IPS DF 6.9 (cell line): ENCODE data around the gene ANKRD17.

Source experiments
- DNase-seq: peaks from one replicate; pipeline ENCODE4 v3.0.0-alpha.2; 2013; ENCODE audit warnings: low read depth, low spot score
- H3K27ac ChIP-seq: one replicate; pipeline ENCODE4 v1.5.1; 2013; ENCODE audit warnings: low read length, control low read depth
- H3K27me3 ChIP-seq: 2 replicates; pipeline ENCODE4 v1.6.1; 2013; ENCODE audit warnings: mild to moderate bottlenecking, low read length; ENCODE audit not compliant: control insufficient read depth, insufficient read depth
- H3K36me3 ChIP-seq: 2 replicates; pipeline ENCODE4 v1.6.1; 2013; ENCODE audit warnings: low read length; ENCODE audit not compliant: control insufficient read depth, insufficient read depth
- H3K4me1 ChIP-seq: 2 replicates; pipeline ENCODE4 v1.6.1; 2013; ENCODE audit warnings: low read length; ENCODE audit not compliant: control insufficient read depth, insufficient read depth
- H3K4me3 ChIP-seq: 2 replicates; pipeline ENCODE4 v1.5.1; 2013; ENCODE audit warnings: mild to moderate bottlenecking, low read length
- H3K9me3 ChIP-seq: 2 replicates; pipeline ENCODE4 v1.6.1; 2013; ENCODE audit warnings: low read length, inconsistent platforms; ENCODE audit not compliant: control insufficient read depth, insufficient read depth
- WGBS: extraction: QIAGEN DNeasy Blood & Tissue Kit; methylation state at CpG from one replicate; pipeline ENCODE4 v1.1.7; 2013; ENCODE audit warnings: mixed read lengths, missing lambda C conversion rate; ENCODE audit not compliant: insufficient read length, insufficient coverage; 5-methylcytosine and 5-hydroxymethylcytosine counted together

Gene ANKRD17

DNA sequence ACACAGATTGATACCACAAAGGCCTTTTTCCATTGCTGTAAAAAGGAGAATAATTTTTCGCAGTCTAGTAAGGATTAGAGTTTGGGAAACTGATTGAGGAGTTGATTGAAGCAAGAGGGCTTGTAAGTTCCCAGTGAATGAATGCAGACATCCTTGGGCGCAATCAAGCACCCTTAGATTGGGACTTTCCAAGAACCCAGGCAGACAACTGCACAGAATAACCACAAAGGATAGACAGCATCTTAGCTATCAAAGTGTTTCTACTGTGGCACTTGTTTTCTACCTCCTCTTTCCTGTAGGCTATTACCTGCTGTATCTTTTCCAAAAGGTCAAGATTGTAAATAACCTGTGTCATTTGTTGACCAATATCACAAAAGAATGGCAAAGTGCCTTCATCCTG, 191.7 kb downstream of the ANKRD17 start:
- no CpG with 5 or more reads among the region's 2 CpGs for WGBS
- Histone ChIP-seq H3K9me3 (no peaks in the 10 kb centered on the region), H3K36me3 (no peaks in the 10 kb centered on the region), H3K27me3 (no peaks in the 10 kb centered on the region), H3K27ac (no peak overlapping the region), H3K4me3 (no peak overlapping the region), H3K4me1 (no peaks in the 10 kb centered on the region)
- no peak for DNase-seq

- DNase-seq: no peak
- H3K36me3 ChIP-seq: peaks cover 2% of the 10 kb centered on the region; the same call in 1 of the 2 replicates
- no CpG with 5 or more reads among the region's 3 CpGs for WGBS
- H3K4me1 ChIP-seq: no peaks in the 10 kb centered on the region
- H3K27ac ChIP-seq: no peak overlapping the region
- no peaks in the 10 kb centered on the region for H3K27me3 ChIP-seq
- H3K9me3 ChIP-seq: no peaks in the 10 kb centered on the region
- H3K4me3 ChIP-seq: no peak overlapping the region
These were observed 192.2 kb downstream of the ANKRD17 start for GRCh38 chr4:73066445-73066844.

DNA sequence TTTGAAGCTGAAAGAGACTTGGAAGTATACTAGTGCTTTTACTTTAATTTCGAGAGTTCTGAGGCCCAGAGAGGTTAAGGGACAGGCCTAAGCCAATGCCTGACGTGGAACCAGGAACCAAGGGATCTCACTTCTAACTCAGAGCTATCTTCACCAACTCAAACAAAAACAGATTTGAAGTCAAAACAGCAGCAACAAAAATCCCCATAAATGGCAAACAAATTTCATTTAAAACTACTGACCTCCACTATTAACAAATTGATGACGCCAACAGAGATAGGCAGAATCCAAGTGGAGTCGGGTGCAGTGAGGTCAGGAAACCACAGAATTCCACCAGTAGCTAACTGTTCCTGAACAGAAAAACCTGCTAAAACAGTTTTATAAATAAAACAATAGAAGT, 194.1 kb downstream of the ANKRD17 start:
- no peaks in the 10 kb centered on the region for H3K27me3 ChIP-seq
- no peak for DNase-seq
- no CpG with 5 or more reads among the region's 4 CpGs for WGBS
- H3K36me3 ChIP-seq: peaks cover 2% of the 10 kb centered on the region; the same call in 1 of the 2 replicates
- no peak overlapping the region for H3K27ac ChIP-seq
- H3K4me1 ChIP-seq: no peaks in the 10 kb centered on the region
- no peaks in the 10 kb centered on the region for H3K9me3 ChIP-seq
- H3K4me3 ChIP-seq: no peak overlapping the region

DNA sequence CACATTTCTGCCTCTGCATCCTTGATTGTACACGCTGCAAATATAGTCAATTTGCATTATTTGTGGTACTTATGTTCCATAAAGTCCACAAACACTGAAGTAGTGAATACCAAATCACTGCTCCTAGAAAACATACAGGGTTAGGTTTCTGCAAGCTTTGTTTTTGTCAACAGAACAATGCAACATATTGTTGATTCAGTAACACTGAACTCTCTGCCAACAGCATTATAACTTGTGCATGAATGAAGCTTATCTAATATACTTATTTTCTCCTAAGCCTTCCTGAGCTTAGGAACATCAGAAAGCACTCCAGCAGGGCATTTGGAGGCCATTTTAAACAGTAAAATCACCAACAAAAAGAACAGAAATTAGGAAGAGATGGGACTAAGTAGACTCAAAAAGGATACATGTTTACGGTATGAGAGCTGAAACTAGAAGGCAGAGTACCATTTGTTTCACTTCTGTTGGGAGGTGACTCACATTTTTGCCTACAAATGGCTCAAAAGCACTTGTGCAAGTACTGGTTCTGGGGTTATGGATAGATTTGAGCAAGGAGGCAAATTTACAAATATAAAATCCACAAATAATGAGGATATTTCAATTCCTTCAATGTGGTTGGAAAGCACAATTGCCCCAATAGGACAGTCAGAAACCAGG, 203.2 kb downstream of the ANKRD17 start:
- no peak for DNase-seq
- Histone ChIP-seq H3K9me3 (no peaks in the 10 kb centered on the region), H3K4me3 (no peak overlapping the region), H3K36me3 (peaks cover 3% of the 10 kb centered on the region; the same call in 1 of the 2 replicates), H3K27me3 (no peaks in the 10 kb centered on the region), H3K27ac (no peak overlapping the region), H3K4me1 (no peaks in the 10 kb centered on the region; the same call in 1 of the 2 replicates)
- whole genome bisulfite sequencing: no CpG with 5 or more reads among the region's 2 CpGs

DNA sequence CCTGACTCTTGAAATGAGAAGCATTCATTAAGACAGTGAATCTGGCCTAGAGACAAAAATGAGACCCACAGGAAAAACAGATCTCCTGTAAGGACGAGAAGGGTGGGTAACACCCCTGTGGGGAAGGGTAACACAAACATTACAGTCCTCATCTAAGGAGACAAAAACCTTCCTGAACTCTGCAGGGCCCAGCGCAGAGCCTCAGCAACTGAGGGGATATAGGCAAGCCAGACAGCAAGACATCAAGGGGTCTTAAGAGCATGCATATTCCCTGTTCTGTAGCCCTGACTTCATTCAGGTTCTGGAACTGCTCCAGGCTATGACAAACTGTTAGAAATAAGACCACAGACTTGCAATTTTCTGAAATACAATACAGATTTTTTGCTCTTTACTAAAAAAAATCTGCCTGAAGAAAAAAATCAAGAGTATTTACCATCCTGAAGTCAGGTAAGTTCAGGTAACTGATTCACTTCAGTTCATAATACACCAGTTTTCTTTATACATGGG, 204.6 kb downstream of the ANKRD17 start:
- Histone ChIP-seq H3K27me3 (no peaks in the 10 kb centered on the region), H3K4me1 (no peaks in the 10 kb centered on the region; the same call in 1 of the 2 replicates), H3K36me3 (no peaks in the 10 kb centered on the region; the same call in 1 of the 2 replicates), H3K4me3 (no peak overlapping the region), H3K27ac (no peak overlapping the region), H3K9me3 (no peaks in the 10 kb centered on the region)
- WGBS: no CpG with 5 or more reads among the region's 2 CpGs
- no peak for DNase-seq

DNA sequence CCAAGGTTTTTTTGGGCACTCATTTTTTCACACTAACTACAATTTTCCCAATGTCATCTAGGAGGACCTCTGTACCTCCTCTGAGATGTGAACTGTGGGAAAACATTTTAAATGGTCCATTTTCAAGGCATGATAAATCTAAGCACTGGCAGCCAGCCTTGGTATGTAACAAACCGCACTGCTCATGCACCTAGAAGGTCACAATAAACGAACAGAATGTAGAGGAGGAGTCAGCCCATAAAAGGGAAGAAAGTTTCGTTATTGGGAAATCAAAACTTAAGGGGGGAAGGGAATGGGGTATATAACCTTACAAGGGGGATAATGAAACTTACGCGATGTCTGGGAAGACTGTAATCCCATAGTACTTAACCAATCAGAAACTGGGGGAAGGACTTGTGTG, 205.5 kb downstream of the ANKRD17 start:
- WGBS: no CpG with 5 or more reads among the region's 5 CpGs
- no peaks in the 10 kb centered on the region for H3K27me3 ChIP-seq
- no peaks in the 10 kb centered on the region for H3K9me3 ChIP-seq
- H3K4me1 ChIP-seq: no peaks in the 10 kb centered on the region; the same call in 1 of the 2 replicates
- H3K27ac ChIP-seq: no peak overlapping the region
- H3K4me3 ChIP-seq: no peak overlapping the region
- no peaks in the 10 kb centered on the region for H3K36me3 ChIP-seq
- DNase-seq: no peak

DNA sequence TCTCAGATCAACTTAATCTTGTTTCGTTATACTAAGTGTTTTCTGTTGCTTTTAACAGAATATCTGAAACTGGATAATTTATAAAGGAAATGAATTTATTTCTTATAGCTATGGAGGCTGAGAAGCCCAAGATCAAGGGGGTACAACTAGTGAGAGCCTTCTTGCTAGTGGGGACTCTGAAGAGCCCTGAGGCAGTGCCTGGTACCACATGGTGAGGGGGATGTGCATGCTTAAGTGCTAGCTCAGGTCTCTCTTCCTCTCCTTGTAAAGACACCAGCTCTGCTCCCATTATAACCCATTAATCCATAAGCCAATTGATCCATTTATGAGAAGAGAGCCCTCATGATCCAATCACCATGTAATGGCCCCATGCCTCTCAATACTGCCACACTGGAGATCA, 207.0 kb downstream of the ANKRD17 start:
- no peak overlapping the region for H3K27ac ChIP-seq
- H3K4me3 ChIP-seq: no peak overlapping the region
- no peaks in the 10 kb centered on the region for H3K36me3 ChIP-seq
- no peak for DNase-seq
- H3K9me3 ChIP-seq: no peaks in the 10 kb centered on the region
- H3K4me1 ChIP-seq: no peaks in the 10 kb centered on the region; the same call in 1 of the 2 replicates
- WGBS: no CpG with 5 or more reads among the region's 1 CpG
- no peaks in the 10 kb centered on the region for H3K27me3 ChIP-seq

DNA sequence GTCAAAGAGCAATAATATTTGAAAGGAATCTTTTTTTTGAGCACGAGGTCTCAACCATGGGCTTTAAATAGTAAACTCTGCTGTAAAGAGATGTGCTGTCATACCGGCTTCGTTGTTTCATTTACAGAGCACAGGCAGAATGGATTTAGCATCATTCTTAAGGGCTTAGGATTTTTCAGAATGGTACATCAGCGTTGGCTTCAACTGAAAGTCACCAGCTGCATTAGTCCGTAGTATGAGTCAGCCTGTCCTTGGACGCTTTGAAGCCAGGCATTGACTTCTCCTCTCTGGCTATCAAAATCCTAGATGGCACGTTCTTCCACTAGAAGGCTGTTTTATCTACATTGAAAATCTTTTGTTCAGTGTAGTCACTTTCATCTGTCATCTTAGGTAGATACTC, 212.7 kb downstream of the ANKRD17 start:
- Histone ChIP-seq H3K9me3 (no peaks in the 10 kb centered on the region), H3K4me3 (no peak overlapping the region), H3K27ac (no peak overlapping the region), H3K4me1 (no peaks in the 10 kb centered on the region), H3K36me3 (no peaks in the 10 kb centered on the region), H3K27me3 (no peaks in the 10 kb centered on the region)
- DNase-seq: no peak
- no CpG with 5 or more reads among the region's 7 CpGs for WGBS

- Histone ChIP-seq H3K27me3 (no peaks in the 10 kb centered on the region), H3K9me3 (peaks cover 5% of the 10 kb centered on the region), H3K4me3 (no peak overlapping the region), H3K4me1 (no peaks in the 10 kb centered on the region), H3K36me3 (no peaks in the 10 kb centered on the region), H3K27ac (no peak overlapping the region)
- WGBS: no CpG with 5 or more reads among the region's 4 CpGs
- no peak for DNase-seq
These were observed 221.5 kb downstream of the ANKRD17 start for GRCh38 chr4:73037057-73037456.

DNA sequence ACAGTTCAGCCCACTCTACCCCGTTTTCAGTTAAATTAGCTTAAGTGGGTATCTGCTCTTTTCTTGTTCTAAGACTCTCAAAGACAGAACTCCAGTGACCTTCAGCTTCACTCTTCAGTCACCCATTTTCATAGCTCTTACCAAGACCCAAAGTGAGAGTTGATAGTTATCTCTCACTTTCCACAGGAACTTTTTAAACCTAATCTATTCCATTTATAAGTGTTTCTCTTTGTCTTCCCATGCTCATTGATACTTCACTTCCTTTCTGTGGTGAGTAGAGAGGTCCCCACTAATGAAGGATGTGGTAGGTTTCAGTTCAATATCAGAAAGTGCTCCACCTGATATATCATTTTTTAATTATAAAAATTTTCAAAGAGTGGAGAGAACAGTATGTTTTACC, 222.5 kb downstream of the ANKRD17 start:
- DNase-seq: no peak
- Histone ChIP-seq H3K27ac (no peak overlapping the region), H3K27me3 (no peaks in the 10 kb centered on the region), H3K9me3 (peaks cover 5% of the 10 kb centered on the region), H3K4me1 (no peaks in the 10 kb centered on the region), H3K4me3 (no peak overlapping the region), H3K36me3 (no peaks in the 10 kb centered on the region)
- no CpG with 5 or more reads among the region's 1 CpG for WGBS

- no CpG with 5 or more reads among the region's 2 CpGs for WGBS
These were observed 223.7 kb downstream of the ANKRD17 start for GRCh38 chr4:73034896-73035295.

More at GRCh38 chr4:73034896-73035295, 223.7 kb downstream of the ANKRD17 start:
- Histone ChIP-seq H3K36me3 (no peaks in the 10 kb centered on the region), H3K9me3 (peaks cover 5% of the 10 kb centered on the region), H3K27me3 (no peaks in the 10 kb centered on the region), H3K4me3 (no peak overlapping the region), H3K27ac (no peak overlapping the region), H3K4me1 (no peaks in the 10 kb centered on the region)
- DNase-seq: no peak
